ENCODE results near the gene EPHA2. TPM values are rescaled to one million over a fixed set of nuclear protein-coding genes. Genes with fewer than 3 reads are reported as not detected.
"Not testable (repeated sequence)": the region's sequence is repeated elsewhere in the genome, so short reads cannot be mapped to it uniquely, and the experiment has no call there.

Gene EPHA2
- total RNA-seq, 1 donor from 2014 or later: 76.3 TPM

DNA sequence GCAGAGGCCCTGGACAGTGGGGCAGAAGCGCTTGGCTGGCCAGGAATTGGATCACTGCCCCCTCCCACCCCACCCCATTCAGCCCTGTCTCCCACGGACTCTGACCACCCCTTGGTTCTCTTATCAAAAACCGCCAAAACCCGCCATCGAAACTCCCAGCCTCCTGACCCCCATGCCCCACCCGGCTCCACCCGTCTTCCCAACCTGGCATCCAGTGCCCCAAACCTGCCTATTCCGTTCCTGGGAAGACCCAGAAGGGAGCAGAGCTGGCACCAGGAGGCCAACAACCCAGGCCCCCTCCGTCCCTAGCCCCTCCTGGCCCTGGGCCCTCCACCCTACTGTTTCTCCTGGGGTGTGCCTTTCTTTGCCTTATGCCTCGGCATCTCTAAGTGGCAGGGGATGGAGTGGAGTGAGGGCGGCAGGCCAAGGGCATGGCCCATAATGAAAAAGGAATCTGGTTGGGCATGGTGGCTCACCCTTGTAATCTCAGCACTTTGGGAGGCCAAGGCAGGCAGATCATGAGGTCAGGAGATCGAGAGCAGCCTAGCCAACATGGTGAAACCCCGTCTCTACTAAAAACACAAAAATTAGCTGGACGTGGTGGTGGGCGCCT, 16.5 kb upstream of the EPHA2 start:
- DNase-seq (ENCODE audit: low spot score in 2 of 2, unreplicated experiment in 2 of 2): no peak
- no peaks in the 10 kb centered on the region for H3K27me3 Mint-ChIP-seq (ENCODE audit: low read depth)
- H3K36me3 Mint-ChIP-seq: no peaks in the 10 kb centered on the region
- H3K9me3 Mint-ChIP-seq: no peaks in the 10 kb centered on the region
- TF ChIP-seq, protein P1, sequence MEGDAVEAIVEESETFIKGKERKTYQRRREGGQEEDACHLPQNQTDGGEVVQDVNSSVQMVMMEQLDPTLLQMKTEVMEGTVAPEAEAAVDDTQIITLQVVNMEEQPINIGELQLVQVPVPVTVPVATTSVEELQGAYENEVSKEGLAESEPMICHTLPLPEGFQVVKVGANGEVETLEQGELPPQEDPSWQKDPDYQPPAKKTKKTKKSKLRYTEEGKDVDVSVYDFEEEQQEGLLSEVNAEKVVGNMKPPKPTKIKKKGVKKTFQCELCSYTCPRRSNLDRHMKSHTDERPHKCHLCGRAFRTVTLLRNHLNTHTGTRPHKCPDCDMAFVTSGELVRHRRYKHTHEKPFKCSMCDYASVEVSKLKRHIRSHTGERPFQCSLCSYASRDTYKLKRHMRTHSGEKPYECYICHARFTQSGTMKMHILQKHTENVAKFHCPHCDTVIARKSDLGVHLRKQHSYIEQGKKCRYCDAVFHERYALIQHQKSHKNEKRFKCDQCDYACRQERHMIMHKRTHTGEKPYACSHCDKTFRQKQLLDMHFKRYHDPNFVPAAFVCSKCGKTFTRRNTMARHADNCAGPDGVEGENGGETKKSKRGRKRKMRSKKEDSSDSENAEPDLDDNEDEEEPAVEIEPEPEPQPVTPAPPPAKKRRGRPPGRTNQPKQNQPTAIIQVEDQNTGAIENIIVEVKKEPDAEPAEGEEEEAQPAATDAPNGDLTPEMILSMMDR (IDR thresholded peaks at IDR 0.05; ENCODE audit: unreplicated experiment): no peak
- no peak overlapping the region for H3K4me3 Mint-ChIP-seq
- H3K4me1 Mint-ChIP-seq: peaks cover 56% of the 10 kb centered on the region
- H3K27ac Mint-ChIP-seq: peak overlapping the region; percentile 72

DNA sequence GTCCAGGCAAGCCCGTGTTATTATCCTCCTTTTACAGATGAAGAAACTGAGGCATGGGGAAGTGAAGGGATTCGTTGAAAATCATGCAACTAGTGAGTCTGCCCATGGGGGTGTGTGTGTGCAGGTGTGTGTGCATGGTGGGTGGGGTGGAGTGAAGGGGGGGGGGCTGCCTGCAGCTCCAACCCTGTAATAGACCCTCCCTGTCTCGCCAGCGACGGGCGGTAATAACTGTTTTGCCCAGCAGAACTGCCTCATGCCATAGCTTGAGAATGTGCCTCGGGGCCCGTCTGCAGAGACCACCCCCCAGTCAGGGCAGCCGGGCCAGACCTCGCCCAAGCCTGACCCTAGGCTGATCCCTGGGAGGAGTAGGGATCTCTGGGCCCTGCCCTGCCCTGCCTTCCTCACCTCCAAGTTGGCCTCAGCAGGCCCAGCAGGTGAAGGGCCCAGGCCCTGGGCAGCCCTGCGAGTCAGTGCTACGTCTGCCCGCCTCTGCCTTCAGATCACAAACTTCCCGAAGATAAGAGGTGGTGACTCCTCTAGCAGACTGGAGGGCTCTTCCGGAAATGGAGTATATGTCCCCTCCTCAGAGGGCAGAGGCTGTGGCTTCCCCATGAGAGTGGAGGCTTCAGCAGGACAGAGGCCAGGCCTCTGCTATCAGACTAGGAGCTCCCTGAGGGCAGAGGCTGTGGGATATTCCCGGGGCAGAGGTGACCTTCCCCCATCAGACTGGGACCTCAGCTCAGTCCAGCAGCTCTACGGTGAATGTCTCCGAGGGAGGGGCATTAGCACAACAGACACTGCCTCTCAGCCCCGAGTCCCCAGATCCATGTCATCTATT, 15.7 kb upstream of the EPHA2 start:
- Mint-ChIP-seq H3K36me3 (no peaks in the 10 kb centered on the region), H3K9me3 (no peaks in the 10 kb centered on the region), H3K4me3 (no peak overlapping the region), H3K4me1 (peaks cover 55% of the 10 kb centered on the region), H3K27ac (peak overlapping the region; percentile 50), H3K27me3 (ENCODE audit: low read depth) (no peaks in the 10 kb centered on the region)
- TF ChIP-seq, protein P1 (IDR thresholded peaks at IDR 0.05; ENCODE audit: unreplicated experiment): no peak
- no peak for DNase-seq (ENCODE audit: low spot score in 2 of 2, unreplicated experiment in 2 of 2)

DNA sequence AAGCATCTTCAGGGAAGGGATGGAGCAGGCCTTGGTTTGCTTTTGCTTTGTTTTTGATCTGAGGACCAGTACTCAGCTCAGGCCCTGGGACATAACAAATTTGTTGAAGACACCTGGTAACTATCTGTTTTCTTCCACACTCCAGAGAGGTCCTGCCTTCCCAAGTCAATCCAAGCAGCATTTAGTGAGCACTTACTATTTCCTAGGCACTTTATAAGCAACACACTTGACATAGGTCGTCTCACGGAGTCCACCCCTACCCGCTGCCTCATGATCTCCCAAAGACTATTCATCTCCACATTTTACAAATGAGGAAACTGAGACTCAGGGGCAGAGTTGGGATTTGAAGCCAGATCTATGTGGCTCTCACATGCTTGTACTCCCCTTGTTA, 14.4 kb upstream of the EPHA2 start:
- Mint-ChIP-seq H3K9me3 (no peaks in the 10 kb centered on the region), H3K4me3 (no peak overlapping the region), H3K36me3 (no peaks in the 10 kb centered on the region), H3K27me3 (ENCODE audit: low read depth) (no peaks in the 10 kb centered on the region), H3K4me1 (peaks cover 56% of the 10 kb centered on the region), H3K27ac (no peak overlapping the region)
- DNase-seq (ENCODE audit: low spot score in 2 of 2, unreplicated experiment in 2 of 2): no peak
- TF ChIP-seq, protein P1 (IDR thresholded peaks at IDR 0.05; ENCODE audit: unreplicated experiment): no peak

DNA sequence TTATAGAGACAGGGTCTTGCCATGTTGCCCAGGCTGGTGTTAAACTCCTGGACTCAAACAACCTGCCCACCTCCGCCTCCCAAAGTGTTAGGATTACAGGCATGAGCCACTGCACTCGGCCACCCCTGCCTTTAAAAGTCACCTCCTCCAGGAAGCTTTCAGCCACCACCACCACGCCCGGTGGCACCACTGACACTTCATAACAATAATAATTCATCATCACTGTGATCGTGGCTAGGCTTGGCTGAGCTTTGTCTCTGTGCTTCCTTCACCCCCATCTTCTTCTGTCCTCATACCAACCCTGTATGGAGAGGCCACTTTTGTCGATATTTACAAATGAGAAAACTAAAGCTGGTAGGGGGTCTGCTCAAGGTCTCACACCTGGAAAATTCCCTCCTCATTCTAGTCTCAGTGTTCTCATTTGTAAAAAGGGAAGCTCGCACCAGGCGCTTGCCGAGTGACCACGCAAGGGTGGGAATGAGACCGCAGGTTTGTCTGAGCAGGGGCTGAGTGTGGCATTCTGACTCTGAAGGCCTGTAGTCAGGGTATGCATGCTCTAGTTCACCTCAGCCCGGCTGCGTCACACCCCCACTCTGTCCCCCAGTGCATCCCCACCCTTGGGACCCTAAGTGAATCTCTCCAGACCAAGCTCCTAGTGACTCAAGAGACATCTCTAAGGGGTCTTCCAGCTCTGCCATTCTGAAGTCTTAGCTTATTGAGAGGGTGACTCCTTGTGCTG, 12.9 kb upstream of the EPHA2 start:
- Mint-ChIP-seq H3K27me3 (ENCODE audit: low read depth) (no peaks in the 10 kb centered on the region), H3K4me1 (peaks cover 66% of the 10 kb centered on the region), H3K9me3 (no peaks in the 10 kb centered on the region), H3K27ac (peak overlapping the region; percentile 59), H3K36me3 (no peaks in the 10 kb centered on the region), H3K4me3 (peak overlapping the region; percentile 53)
- TF ChIP-seq, protein P1 (IDR thresholded peaks at IDR 0.05; ENCODE audit: unreplicated experiment): no peak
- no peak for DNase-seq (ENCODE audit: low spot score in 2 of 2, unreplicated experiment in 2 of 2)

DNA sequence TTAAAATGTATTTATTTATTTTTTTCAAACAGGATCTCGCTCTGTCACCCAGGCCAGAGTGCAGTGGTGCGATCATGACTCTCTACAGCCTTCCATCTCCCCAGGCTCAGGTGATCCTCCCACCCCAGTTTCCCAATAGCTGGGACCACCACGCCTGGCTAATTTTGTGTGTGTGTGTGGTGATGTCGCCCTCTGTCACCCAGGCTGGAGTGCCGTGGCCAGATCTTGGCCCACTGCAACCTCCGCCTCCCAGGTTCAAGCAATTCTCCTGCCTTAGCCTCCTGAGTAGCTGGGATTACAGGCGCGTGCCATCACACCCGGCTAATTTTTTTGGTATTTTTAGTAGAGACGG, 12.3 kb upstream of the EPHA2 start:
- H3K4me3 Mint-ChIP-seq: peak overlapping the region; percentile 53
- not testable (repeated sequence) for DNase-seq (ENCODE audit: low spot score in 2 of 2, unreplicated experiment in 2 of 2); H3K9me3 Mint-ChIP-seq; H3K27me3 Mint-ChIP-seq (ENCODE audit: low read depth); H3K36me3 Mint-ChIP-seq
- peaks cover 59% of the 10 kb centered on the region for H3K4me1 Mint-ChIP-seq
- H3K27ac Mint-ChIP-seq: peak overlapping the region; percentile 59
